Endothelial cell of umbilical vein (primary cell): ENCODE data around the gene NPTX2. TPM values are rescaled to one million over a fixed set of nuclear protein-coding genes. Genes with fewer than 3 reads are reported as not detected.

ENCODE experiments used
- BruUV-seq: library from RNA; stranded (reverse); fragments of 400-500 nt; replicated peaks from 2 replicates; lab custom pipeline; 2021; lab: Mats Ljungman, UMichigan
- CTCF ChIA-PET: fragments of 300-600, 350-600 bp; sonication (Branson Sonifier 250); formaldehyde crosslinking; loops from one replicate; lab custom pipeline; 2021; ENCODE audit warnings: antibody characterized with exemption, inconsistent platforms; lab: Charles Lee
- POLR2A ChIA-PET: fragments of 300-600, 350-600 bp; sonication (Branson Sonifier 250); formaldehyde crosslinking; loops from one replicate; lab custom pipeline; 2021; ENCODE audit warnings: antibody characterized with exemption, inconsistent platforms; lab: Charles Lee
- DNase-seq: peaks from one replicate; pipeline ENCODE4 v3.0.0-alpha.2; 2011; ENCODE audit warnings: low read depth, low spot score
- FAIRE-seq: peaks from 2 replicates; lab custom pipeline; 2011; peaks lifted over from hg19 to GRCh38; lab: Jason Lieb, UNC
- H2AFZ ChIP-seq: 2 replicates; pipeline ENCODE4 v1.6.0; 2012; ENCODE audit warnings: low read depth, low read length, control low read depth, inconsistent platforms
- H3K27ac ChIP-seq: 2 replicates; pipeline ENCODE4 v1.5.1; 2011; ENCODE audit warnings: low read depth, mild to moderate bottlenecking, control low read depth, low read length, moderate library complexity; ENCODE audit not compliant: insufficient read depth
- H3K27me3 ChIP-seq, 2 experiments: 2 replicates each; pipeline versions ENCODE4 v1.6.0 to v1.6.1; 2011; ENCODE audit warnings: low read length in 2 of 2, mixed read lengths in 1 of 2; ENCODE audit not compliant: control insufficient read depth in 2 of 2, insufficient read depth in 2 of 2
- H3K36me3 ChIP-seq, 2 experiments: 2 replicates in 1 of 2; 3 replicates in 1 of 2; pipeline ENCODE4 v1.5.1; 2011; ENCODE audit warnings: low read length in 2 of 2, mild to moderate bottlenecking in 1 of 2, moderate library complexity in 1 of 2; ENCODE audit not compliant: control insufficient read depth in 2 of 2, insufficient read depth in 2 of 2; ENCODE audit errors: extremely low read depth in 1 of 2
- H3K4me1 ChIP-seq: 3 replicates; pipeline ENCODE4 v1.5.1; 2011; ENCODE audit warnings: mild to moderate bottlenecking, low read length; ENCODE audit not compliant: control insufficient read depth, insufficient read depth; ENCODE audit errors: extremely low read depth
- H3K4me2 ChIP-seq: 2 replicates; pipeline ENCODE4 v1.6.1; 2011; ENCODE audit warnings: low read length, control low read depth, mixed read lengths; ENCODE audit not compliant: insufficient read depth
- H3K4me3 ChIP-seq, 3 experiments: fragments of 200-600 bp in 1 of 3; sonication (generic), shearing (Covaris generic) in 1 of 3; replicated peaks in 1 of 3; 2 replicates each; pipeline ENCODE4 v1.5.1; 2011 to 2016; ENCODE audit warnings: control low read depth in 3 of 3, low read length in 3 of 3, mild to moderate bottlenecking in 2 of 3, inconsistent platforms in 1 of 3, low read depth in 1 of 3, moderate library complexity in 1 of 3; ENCODE audit not compliant: insufficient read depth in 1 of 3
- H3K79me2 ChIP-seq: 2 replicates; pipeline ENCODE4 v1.6.0; 2012; ENCODE audit warnings: low read length, inconsistent platforms; ENCODE audit not compliant: control insufficient read depth, insufficient read depth
- H3K9ac ChIP-seq: replicated peaks from 2 replicates; pipeline ENCODE3; 2011; ENCODE audit warnings: low read length, control low read depth; ENCODE audit not compliant: insufficient read depth; ENCODE audit errors: extremely low read depth
- H3K9me1 ChIP-seq: replicated peaks from 3 replicates; pipeline ENCODE4 v1.6.0; 2011; ENCODE audit warnings: mild to moderate bottlenecking, low read length; ENCODE audit not compliant: control insufficient read depth, insufficient read depth; ENCODE audit errors: extremely low read depth
- H3K9me3 ChIP-seq: replicated peaks from 2 replicates; pipeline ENCODE4 v1.5.1; 2012; ENCODE audit warnings: low read length, inconsistent platforms; ENCODE audit not compliant: control insufficient read depth, insufficient read depth
- H4K20me1 ChIP-seq: replicated peaks from 2 replicates; pipeline ENCODE3; 2011; ENCODE audit warnings: mild to moderate bottlenecking, low read length; ENCODE audit not compliant: control insufficient read depth, insufficient read depth; ENCODE audit errors: extremely low read depth
- EZH2 ChIP-seq: IDR thresholded peaks from 2 replicates; pipeline ENCODE4 v1.6.1; 2012; ENCODE audit warnings: borderline replicate concordance, low read depth, mild to moderate bottlenecking, moderate library complexity, low read length, inconsistent platforms; ENCODE audit not compliant: severe bottlenecking
- FOS ChIP-seq: IDR thresholded peaks from 2 replicates; pipeline ENCODE4 v1.6.1; 2011; ENCODE audit warnings: mild to moderate bottlenecking, low read length, moderate library complexity, borderline replicate concordance; ENCODE audit not compliant: insufficient read depth
- GATA2 ChIP-seq: IDR thresholded peaks from 2 replicates; pipeline ENCODE4 v1.7.0; 2011; ENCODE audit warnings: low read depth, mild to moderate bottlenecking, moderate library complexity, mixed read lengths, low read length; ENCODE audit not compliant: insufficient read length, insufficient read depth
- MYC ChIP-seq: IDR thresholded peaks from one replicate; pipeline ENCODE4 v1.6.1; 2011; ENCODE audit warnings: mild to moderate bottlenecking, low read depth, low read length
- dilution Hi-C: fragments of 300-500 bp; cut with MboI; formaldehyde crosslinking; loops from one replicate; pipeline ENCODE4 v1.15.0; 2019; ENCODE audit warnings: low sequenced_read_pairs; ENCODE audit not compliant: extremely low pct_ligation_motif_present
- intact Hi-C: fragments of 100-400 bp; cut with micrococcal nuclease; formaldehyde crosslinking; loops from one replicate; pipeline ENCODE4 v1.10.0; 2022
- polyA plus RNA-seq, 4 experiments: library from polyadenylated mRNA; depleted of rRNA in 3 of 4; stranded (reverse) in 3 of 4; unstranded in 1 of 4; fragments of >200 nt; gene quantifications; 2 replicates each; pipeline versions ENCODE4 v1.2.1 to v1.2.3, GENCODE V29; 2011 to 2012; ENCODE audit warnings: missing spikeins in 1 of 4
- total RNA-seq: library from RNA; stranded (reverse); gene quantifications from 2 replicates; pipeline ENCODE4 v1.2.3, GENCODE V29; 2021
- TF ChIP-seq, protein P1 (sequence below): IDR thresholded peaks from 2 replicates; pipeline ENCODE4 v1.6.1; 2011; ENCODE audit not compliant: insufficient read depth, insufficient read length
- TF ChIP-seq, protein P2 (sequence below), 2 donors: IDR thresholded peaks; 1 replicate in 1 of 2; 2 replicates in 1 of 2; pipeline ENCODE4 v1.5.1; 2011; ENCODE audit warnings: low read length in 2 of 2, mild to moderate bottlenecking in 2 of 2, moderate library complexity in 2 of 2, control low read depth in 1 of 2, inconsistent platforms in 1 of 2, low read depth in 1 of 2; ENCODE audit not compliant: insufficient read depth in 1 of 2; ENCODE audit errors: extremely low read depth in 1 of 2

NPTX2 gene
- total and polyA plus RNA-seq, 2 donors (not counting 3 experiments of a cell fraction or from before 2014, with no cell fraction given), result 0.15 to 0.53 TPM

DNA sequence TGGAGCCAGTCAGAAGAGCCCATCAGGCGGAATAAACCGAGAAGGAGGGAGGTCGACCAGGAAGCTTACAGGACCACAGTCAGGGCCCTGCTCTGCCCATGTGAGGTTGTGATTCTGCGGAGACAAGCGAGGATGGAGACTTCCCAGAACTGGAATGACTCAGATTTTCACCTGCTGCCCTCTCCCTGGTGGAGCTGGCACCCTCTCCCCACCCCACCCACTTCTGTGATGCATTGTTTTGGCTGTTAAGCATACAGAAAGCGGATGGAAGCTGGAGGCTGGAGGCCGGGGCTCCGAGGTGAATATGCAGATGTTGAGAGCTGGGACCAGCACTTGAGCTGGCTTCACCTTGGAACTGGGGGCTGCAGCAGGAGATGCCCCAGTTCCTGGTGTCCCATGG, 57.4 kb downstream of the NPTX2 start:
- peaks cover 2% of the 10 kb centered on the region for H3K9me3 ChIP-seq
- H4K20me1 ChIP-seq, result no peaks in the 10 kb centered on the region
- intact Hi-C loops (no loop called here), dilution Hi-C loops (no loop called here)
- POLR2A ChIA-PET, result no interaction called here
- no peak overlapping the region for H3K4me3 ChIP-seq
- no peak overlapping the region for H3K27ac ChIP-seq
- TF ChIP-seq GATA2 (no peak), FOS (no peak), MYC (no peak), EZH2 (no peak)
- TF ChIP-seq, protein P1, sequence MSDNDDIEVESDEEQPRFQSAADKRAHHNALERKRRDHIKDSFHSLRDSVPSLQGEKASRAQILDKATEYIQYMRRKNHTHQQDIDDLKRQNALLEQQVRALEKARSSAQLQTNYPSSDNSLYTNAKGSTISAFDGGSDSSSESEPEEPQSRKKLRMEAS, result no peak
- TF ChIP-seq, protein P2, sequence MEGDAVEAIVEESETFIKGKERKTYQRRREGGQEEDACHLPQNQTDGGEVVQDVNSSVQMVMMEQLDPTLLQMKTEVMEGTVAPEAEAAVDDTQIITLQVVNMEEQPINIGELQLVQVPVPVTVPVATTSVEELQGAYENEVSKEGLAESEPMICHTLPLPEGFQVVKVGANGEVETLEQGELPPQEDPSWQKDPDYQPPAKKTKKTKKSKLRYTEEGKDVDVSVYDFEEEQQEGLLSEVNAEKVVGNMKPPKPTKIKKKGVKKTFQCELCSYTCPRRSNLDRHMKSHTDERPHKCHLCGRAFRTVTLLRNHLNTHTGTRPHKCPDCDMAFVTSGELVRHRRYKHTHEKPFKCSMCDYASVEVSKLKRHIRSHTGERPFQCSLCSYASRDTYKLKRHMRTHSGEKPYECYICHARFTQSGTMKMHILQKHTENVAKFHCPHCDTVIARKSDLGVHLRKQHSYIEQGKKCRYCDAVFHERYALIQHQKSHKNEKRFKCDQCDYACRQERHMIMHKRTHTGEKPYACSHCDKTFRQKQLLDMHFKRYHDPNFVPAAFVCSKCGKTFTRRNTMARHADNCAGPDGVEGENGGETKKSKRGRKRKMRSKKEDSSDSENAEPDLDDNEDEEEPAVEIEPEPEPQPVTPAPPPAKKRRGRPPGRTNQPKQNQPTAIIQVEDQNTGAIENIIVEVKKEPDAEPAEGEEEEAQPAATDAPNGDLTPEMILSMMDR (IDR thresholded peaks at IDR 0.05; ENCODE audit: extremely low read depth in 1 of 2, insufficient read depth in 1 of 2, low read depth in 1 of 2, low read length in 2 of 2), result no peak
- FAIRE-seq (no peak), DNase-seq (no peak)
- H3K27me3 ChIP-seq, result no peaks in the 10 kb centered on the region
- H3K79me2 ChIP-seq, result no peaks in the 10 kb centered on the region
- CTCF ChIA-PET, result no interaction called here
- H3K9me1 ChIP-seq, result no peaks in the 10 kb centered on the region
- BruUV-seq, result no TSS peak
- no peak overlapping the region for H3K4me2 ChIP-seq
- no peaks in the 10 kb centered on the region for H3K36me3 ChIP-seq
- H3K9ac ChIP-seq, result no peak overlapping the region
- no peaks in the 10 kb centered on the region for H3K4me1 ChIP-seq
- H2AFZ ChIP-seq, result no peak overlapping the region
